ENCODE measurements around the gene CNPY1.

Gene CNPY1

DNA sequence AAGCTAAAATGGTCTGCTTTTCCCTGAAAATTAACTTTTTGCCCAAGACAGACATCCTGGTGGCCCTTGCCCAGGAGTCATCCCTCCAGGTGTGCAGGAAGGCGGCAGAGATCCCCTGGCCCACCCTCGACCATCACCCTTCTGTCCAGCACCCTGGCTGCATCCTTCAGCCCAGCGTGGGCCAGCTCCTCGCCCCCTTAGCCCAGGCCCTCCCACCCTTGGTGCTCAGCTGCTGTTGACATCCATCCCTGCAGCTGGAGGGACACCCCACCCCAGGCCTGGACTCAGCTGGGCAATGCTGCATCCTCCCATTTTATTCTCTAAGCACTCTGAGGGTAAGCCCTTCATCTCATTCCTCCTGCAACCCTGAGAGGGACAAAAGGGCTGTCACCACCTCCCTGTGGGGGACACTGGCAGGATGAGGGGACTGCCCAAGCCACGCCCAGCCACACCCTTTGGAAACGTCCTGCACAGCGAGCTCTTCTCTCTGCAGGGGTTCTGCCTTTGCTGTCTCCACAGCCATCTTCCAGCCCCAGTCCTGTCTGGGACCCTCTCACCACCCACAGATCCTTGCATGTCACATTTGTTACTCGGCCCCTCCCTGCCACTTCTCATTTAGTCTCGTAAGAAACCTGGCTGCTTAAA lies 57.8 kb downstream of the CNPY1 start:
- DNase-seq (ENCODE audit: low read depth), result no peak

DNA sequence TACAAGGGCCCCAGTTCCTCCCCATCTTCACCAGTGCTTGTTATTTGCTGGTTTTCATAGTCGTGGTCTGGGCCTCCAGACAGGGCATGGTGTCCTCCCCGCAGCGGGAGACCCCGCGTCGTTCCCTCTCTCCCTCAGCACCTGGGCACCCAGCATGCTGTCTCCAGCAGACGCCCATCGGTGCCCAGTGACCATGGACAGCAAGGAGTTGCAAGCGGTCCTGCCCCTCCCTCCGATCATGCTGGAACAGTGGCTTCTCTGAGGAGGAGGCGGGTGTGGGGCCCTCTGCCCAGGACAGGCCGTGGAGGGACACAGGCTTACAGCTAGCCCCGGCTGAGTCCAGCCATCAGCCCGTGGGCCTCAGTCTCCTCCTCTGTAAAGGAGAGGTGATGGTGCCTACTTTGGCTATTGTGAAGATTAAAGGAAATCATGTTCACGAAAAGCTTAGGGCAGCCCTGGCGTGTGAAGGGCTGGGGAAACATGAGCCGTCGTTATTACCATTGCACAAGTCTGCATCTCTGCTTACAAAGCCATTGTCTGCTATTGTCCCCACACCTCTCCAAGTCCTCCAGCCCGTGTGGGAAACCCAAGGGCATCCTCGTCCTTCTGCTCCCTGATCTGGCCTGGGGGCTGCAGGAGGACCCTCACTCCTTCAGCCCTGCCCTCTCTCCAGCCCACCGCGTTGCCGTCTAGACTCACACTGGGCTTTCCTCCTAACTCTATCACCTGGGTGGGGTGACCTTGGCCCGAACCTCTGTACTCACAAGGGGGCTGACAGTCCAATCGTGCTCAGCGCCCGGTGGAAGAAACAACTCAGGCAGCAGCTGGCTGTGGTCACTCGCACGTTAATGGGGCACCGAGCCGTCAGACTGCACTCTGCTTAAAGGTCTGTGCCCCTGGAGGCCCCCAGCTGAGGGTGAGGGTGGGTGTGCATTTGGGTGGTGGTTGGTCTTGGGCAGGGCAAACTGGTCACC lies 58.6 kb downstream of the CNPY1 start:
- DNase-seq (ENCODE audit: low read depth), result no peak

GRCh38 chr7:155486783-155487508 lies 59.4 kb downstream of the CNPY1 start:
- no peak for DNase-seq (ENCODE audit: low read depth)

- DNase-seq (ENCODE audit: low read depth), result no peak
Observed at GRCh38 chr7:155484483-155485399, 61.6 kb downstream of the CNPY1 start.

GRCh38 chr7:155483868-155484325 lies 62.5 kb downstream of the CNPY1 start:
- DNase-seq (ENCODE audit: low read depth), result no peak

- DNase-seq (ENCODE audit: low read depth), result no peak
Observed at GRCh38 chr7:155483245-155483644, 63.1 kb downstream of the CNPY1 start.

DNA sequence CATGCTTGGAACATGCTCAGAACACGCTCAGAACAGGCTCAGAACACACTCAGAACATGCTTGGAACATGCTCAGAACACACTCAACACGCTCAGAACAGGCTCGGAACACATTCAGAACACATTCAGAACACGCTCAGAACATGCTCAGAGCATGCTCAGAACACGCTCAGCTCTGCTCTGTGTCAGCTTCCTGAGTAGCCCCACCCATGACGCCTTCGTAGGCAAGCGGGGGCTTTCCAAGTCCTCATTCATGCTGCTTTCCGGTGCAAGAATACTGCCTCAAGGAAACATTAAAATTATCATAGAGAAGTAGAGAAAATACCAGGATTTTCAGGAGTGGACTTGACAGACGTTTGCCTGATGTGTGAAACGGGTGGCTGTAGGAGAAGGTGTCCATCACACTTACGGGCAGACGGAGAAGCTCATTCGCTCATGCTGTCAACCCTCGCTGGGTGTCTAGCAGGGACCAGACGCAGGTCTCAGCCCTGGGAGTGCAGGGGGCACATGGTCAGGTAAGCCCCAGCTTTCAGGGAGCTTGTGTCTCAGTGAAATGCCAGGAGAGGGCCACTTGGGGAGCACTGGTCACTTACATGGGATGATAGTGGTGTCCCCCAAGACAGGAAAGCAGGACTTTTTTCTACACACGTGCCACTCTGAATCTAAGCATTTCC lies 63.7 kb downstream of the CNPY1 start:
- no peak for DNase-seq (ENCODE audit: low read depth)

- DNase-seq (ENCODE audit: low read depth), result no peak
Observed at GRCh38 chr7:155481764-155482163, 64.6 kb downstream of the CNPY1 start.

DNA sequence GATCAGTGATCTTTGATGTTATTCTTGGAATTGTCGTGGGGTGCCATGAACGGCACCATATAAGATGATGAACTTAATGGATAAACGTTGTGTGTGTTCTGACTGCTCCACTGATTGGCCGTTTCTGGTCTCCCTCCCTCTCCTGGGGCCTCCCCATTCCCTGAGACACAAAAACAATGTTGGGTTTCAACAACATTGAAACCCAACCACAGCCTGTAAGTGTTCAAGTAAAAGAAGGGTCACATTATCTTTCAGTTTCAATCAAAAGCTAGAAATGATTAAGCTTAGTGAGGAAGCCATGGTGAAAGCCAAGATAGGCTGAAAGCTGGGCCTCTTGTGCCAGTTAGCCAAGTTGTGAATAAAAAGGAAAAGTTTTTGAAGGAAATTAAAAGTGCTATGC lies 68.9 kb downstream of the CNPY1 start:
- no peak for DNase-seq (ENCODE audit: low read depth)

DNA sequence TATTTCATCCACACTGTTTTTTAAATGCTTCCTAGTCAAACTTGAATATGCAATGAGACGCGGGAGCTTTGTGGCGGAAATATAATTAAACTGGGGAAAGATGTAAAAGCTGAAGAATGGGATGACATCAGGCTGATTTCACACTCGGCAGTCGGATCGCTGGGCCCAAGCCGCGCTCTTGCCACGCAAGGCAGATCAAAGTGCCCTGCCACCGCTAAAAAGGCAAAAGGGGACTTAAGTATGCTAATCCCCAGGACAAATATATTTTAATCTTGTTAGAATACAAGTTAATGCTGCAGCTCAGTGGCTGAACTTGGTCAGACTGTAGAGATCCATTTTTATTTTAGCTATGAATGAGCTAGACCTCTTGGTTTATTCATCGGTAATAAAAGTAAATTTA lies 74.6 kb downstream of the CNPY1 start:
- no peak for DNase-seq (ENCODE audit: low read depth)

DNA sequence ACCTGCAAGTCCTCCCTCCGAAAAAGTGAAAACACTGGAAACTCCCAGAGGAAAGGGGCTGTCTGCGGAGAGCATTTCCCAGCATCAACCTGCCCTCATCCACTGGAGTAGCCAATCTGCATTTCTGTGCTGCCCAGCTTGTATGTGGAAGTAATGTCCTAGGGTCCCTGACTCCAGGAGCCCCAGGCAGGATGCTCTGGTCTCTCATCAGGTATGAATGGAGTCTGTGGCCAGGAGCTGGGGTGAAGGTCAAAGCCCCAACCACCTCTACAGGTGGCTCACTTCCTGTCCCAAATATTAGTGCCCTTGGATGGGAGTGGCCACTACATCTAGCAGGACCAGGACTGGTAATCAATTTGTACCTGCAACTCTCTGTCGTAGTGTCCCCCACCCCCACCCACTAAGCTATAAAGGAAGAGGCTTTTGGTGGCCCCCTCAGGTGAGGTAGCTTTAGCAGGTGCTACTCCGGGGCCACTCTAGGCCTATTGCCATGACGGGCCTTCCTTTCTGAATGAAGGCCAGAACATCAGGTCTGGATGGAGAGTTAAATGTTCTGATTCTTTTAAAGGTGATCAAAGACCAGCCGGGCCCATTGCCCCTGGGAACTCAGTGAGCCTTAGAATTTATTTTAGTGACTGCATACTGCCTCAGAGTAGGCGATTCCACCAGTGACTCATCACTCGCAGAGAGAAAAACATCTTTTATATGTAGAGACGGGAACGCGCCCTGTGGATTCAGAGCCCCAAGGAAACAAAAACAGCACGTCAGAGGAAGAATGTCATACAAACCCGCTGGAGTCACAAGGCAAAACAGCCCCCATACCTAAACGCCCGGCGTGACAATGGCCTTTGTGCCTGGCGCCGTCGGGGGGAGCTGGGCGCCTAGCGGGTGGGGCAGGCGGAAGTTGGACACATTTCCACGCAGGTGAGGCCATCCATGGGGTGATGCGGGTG lies 75.4 kb downstream of the CNPY1 start:
- DNase-seq (ENCODE audit: low read depth), result no peak

- DNase-seq (ENCODE audit: low read depth), result no peak
Observed at GRCh38 chr7:155470186-155470487, 76.2 kb downstream of the CNPY1 start.

DNA sequence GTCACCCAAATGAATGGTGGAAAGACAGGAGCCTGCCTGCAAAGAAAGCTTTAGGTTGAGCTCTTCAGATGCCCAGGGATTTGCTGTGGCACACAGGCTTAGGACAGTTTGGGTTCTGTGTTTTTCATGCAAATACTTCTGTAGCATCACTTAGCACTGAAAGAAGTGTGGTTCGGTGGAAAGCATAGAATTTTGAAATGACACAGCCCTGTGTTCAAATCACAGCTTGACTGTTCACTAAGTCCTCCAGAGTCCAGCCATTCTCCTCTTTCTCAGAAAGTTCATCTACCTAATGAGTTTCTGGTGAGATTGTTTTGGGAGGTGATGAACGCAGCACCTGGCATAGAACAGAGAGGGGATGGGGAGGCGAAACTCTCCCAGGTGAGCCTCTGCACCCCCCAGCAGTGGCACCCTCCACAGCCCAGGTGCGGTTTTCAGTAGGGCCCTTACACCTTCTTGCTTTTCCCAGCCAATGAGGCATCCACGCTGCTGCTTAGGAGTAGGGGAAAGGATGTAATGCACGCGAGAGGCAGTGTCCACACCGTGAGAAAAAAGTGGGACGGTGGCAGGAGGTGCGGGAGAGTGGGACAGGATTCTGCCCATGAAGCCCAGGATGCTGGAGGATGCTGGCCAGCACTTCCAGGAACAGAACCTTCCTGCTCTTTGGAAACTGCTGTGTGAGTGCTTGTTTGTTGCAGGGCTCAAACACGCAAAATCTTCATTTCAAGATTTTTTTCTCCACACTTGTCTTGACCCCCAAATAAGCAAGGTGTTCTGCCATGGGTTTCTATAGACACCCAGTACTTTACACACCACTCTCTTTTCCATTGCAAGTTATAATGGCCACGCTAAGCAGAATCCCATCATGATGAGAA lies 76.8 kb downstream of the CNPY1 start:
- DNase-seq (ENCODE audit: low read depth), result no peak

DNA sequence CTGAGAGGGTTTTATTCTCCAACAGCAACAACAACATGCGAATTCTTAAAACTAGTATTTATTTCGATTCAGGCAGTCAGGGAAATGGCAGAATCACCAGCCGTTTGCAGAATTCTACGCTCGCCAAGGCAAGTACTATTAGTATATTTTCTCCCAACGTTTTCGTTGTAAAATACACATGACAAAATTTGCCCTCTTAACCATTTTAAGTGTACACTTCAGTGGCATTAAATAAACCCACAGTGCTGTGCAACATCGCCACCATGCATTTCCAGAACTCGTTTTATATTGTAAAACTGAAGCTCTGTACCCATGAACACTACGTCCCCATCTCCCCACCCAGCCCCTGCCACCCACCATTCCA lies 77.6 kb downstream of the CNPY1 start:
- no peak for DNase-seq (ENCODE audit: low read depth)

DNA sequence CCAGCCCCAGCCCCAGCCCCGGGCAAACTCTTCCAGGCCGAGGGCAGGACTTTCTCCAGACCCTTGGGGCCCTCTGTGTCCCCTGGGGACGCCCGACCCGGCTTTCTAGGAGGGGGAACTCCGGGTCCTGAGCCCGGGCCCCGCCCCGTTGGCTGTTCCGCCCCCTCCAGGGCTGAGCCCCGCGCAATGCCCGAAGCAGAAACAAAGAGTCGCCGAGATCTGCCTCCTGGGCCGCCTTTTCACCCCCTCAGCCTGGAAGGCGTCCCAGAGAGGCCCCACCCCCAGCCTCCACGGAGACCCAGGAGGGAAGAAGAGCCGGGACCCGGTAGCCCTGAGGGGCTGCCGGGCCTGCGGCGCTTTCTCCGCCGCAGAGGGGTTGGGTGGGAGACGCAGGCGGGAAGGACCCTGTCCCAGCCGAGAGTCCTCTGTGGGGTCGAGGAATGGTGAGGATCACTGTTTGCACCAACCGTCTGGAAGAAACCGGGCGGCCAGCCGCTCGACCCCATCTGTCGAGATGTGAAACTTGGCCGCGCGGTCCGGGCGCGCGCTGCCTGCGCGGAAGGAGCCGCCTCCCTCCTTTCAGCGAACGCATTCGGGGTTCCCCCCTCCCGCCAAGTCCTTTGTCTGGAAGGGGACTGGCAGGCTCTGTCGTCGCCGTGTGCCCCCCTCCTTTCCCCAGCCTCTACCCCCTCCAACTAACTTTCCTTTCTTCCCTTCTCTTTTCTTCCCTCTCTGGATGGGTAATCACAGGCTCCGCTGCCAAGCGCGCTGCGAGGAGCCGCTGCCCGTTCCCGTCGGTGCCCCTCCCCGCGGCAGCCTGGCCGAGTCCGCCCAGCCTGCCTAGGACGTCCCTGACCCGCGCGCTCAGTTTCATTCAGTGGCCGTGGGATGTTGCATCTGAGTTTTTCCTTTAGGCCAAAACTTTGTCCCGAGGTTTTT lies 78.2 kb downstream of the CNPY1 start:
- DNase-seq (ENCODE audit: low read depth), result no peak

GRCh38 chr7:155466814-155467733 lies 79.3 kb downstream of the CNPY1 start:
- peak; percentile 44 for DNase-seq (ENCODE audit: low read depth)

Measured in activated T-cell treated with anti-CD3 and anti-CD28 coated beads for 48 hours (primary cell).